ENCODE data around the gene PLSCR5.

PLSCR5 gene

DNA sequence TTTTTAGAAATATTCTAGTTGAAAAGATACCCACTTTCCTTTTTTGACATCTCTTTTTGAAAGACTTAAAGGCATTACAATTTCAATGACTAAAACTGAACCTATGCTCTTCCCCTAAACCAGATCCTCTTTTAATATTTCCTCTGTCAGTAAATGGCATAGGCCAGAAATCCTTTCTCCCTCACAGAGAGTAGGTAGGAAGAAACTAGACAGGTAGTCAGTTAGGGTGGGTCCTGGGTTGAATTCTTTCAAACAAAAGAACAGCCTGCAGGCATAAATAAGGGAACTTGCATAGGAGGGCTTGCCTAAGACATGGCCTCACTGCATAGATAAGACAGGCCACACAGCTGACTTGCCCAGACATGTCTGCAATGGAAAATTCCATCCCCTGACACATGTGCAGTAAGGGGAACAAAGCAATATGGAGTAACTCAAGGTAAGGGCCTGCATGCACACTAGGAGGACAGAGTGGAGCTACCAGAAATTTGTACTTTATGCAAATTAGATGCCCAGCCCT, 23.1 kb downstream of the PLSCR5 start:
- no peak for DNase-seq

DNA sequence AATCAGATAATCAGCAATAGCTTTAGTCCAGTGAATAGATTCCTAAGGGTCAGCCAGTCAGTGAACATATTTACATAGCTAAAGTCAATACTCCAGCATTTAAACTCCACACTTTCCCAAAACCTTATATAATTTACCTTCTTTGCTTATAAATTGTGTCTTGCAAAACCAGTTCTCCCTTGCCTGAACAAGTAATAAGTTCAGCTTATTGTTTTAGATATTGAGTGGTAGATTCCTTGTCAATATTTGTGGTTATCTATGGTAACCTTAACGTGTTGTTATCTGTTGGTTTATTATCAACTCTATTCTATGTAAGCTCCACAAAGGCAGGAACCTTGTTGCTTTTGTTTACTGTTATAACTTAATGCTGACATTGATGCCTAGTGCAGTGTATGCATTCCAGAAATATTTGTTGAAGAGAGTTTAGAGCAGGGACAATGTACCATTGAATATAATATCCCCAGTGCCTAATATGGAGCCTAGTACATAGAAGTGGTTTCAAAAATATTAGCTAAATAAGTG, 24.0 kb downstream of the PLSCR5 start:
- DNase-seq: no peak

DNA sequence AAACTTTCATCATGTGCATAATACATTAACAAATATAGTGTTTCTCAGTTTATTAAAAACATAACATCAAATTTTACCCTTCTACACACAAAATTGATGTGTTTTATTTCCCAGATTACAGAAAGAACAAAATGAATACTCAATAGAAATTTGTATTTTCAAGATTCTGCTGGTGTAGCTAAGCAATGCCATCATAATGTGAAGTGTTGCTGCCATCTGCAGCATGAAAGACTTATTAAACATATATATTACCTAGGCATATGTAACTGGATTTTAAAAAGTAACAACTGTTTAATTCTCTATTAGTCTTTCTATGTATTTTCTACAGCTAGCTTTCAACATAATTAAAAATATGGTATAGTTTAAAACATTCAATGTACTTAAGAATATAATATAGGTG, 27.5 kb downstream of the PLSCR5 start:
- peak; percentile 17 for DNase-seq

DNA sequence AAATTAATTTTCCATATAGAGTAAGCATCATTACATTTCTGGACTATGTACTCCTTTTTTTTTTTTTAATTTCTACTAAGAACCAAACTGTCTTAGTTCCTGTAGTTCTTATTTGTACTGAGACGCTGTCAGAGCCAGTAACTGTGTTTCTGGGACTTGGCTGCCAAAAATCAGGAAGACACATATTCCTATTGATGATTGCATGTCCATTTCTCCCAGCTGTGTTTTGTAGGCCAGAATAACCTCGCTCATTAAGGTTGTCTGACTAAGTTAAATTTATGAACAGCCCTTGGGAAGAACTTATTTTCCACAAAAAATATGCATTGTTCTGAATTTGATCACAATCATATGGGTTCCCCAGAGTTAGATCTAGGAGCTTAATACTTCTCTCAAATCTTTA, 29.5 kb downstream of the PLSCR5 start:
- no peak for DNase-seq

DNA sequence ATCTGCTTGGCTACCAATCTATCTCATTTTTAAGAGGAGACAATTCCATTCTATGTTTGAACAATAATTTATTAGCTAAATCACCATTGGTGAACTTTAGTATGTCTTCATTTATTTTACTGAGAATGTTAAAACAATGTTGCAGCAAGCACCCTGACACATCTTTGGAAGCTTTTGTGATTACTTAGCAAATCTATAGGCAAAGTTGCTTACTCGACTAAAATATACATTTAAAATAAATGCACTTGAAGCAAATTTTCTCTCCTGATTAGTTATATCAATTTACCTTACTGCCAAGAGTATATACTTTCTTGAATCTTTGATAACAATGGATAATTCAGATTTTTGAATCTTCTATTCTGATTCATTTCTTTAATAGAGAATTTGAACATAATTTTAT, 31.0 kb downstream of the PLSCR5 start:
- no peak for DNase-seq

DNA sequence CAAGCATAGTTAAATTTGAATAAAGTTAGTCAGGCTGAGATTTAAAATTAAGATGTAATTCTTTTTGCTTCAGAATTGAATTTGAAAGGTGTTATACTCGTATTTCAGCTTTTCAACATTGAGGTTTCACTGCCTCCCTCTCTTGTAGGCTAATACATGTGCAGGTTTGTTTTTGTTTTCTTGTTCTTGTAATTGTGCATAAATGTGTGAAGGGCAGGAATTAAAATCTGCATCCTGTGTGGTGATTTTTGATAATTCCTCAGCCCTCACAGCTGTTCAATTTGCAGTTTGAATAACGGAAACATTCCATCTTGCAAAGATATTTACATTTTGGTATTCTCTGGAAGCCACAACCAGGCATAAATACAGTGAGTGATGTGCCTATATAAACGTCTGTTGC, 35.8 kb downstream of the PLSCR5 start:
- DNase-seq: no peak

DNA sequence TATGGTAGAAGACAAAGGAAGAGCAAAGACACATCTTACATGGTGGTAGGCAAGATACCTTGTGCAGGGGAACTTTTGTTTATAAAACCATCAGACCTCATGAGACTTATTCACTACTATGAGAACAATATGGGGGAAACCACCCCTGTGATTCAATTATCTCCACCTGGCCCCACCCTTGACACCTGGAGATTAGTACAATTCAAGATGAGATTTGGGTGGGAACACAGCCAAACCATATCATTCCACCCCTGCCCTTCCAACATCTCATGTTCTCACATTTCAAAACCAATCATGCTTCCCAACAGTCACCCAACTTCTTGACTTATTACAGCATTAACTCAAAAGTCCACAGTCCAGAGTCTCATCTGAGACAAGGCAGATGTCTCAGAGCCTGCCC, 39.0 kb downstream of the PLSCR5 start:
- DNase-seq: no peak

DNA sequence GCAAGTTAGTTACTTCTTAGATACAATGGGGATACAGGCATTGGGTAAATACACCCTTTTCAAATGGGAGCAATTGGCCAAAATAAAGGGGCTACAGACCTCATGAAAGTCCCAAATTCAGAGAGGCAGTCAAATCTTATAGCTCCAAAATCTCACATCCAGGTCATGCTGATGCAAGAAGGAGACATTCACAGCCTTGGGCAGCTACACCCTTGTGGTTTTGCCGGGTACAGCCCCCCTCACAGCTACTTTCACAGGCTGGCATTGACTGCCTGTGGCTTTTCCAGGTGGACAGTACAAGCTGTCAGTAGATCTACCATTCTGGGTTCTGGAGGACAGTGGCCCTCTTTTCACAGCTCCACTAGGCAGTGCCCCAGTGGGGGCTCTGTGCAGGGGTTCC, 43.3 kb downstream of the PLSCR5 start:
- DNase-seq: no peak

DNA sequence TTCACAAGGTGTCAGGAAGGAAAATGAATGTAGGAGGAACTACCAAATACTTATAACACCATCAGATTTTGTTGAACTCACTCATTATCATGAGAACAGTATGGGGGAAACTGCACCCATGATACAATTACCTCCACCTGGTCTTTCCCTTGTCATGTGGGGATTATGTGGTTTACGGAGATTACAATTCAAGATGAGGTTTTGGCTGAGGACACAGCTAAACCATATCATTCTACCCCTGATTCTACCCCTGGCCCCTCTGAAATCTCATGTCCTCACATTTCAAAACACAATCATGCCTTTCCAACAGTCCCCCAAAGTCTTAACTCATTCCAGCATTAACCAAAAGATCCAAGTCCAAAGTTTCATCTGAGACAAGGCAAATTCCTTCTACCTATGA, 43.7 kb downstream of the PLSCR5 start:
- DNase-seq: no peak

DNA sequence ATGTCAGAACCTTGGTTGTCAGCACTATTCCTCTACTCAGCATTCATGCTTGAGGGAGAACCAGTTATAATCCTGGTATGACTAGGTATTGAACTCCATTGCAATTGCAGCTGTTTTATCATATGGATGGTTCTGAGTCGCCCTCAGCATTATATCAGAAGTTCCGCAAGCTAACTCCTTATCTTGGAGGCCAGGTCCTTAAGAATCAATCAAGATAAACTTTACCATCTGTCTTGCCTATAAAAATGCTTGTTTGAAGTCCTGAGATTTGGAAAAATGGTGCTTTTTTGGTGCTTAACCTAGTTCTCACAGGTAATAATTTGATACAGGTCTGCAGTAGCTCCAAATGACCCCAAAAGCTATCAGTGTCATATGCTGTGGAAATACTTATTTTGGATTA, 44.5 kb downstream of the PLSCR5 start:
- no peak for DNase-seq

DNA sequence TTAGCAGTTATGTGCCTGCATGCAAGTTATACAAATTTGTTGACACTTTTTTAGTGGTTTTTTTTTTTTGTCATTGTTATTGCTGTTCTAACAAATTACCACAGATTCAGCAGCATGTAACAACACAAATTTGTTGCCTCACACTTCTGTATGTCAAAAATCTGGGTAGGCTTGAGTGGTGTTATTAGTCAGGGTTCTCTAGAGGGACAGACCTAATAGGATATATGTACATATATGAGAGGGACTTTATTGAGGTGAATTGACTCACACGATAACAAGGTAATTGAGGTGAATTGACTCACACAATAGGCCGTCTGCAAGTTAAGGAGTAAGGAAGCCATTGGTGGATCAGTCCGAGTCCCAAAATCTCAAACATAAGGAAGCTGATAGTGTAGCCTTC, 45.8 kb downstream of the PLSCR5 start:
- DNase-seq: no peak

DNA sequence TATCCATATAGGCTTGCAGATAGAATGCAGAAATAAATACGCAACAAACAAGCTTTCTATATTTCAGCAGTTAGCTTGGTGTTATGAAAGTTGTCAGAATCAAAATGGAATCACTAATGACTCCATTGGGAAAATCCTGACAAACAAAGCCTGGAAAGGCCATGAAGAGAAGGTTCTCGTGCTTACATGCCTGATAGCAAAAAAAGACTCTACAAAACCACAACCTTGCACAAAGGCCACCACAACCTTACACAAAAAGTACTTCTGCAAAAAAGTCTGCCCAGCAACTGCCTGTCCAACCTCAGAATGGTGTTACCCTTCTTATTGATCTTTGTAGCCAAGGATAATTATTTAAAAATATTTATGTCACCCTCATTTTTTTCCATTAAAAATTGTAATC, 46.4 kb downstream of the PLSCR5 start:
- DNase-seq: no peak

DNA sequence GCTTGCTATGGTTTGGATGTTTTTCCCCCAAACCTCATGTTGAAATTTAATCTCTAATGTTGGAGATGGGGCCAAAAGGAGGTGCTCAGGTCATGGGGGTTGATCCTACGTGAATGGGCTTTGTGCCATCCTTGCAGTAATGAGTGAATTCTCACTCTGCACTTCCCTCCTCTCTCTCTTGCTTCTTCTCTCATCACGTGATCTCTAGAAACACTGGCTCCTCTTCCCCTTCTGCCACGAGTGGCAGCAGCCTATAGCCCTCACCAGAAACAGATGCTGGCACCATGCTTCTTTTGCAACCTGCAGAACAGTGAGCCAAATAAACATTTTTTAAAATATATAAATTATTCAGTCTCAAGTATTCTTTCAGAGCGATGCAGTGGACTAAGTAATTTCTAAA, 47.4 kb downstream of the PLSCR5 start:
- DNase-seq: no peak

DNA sequence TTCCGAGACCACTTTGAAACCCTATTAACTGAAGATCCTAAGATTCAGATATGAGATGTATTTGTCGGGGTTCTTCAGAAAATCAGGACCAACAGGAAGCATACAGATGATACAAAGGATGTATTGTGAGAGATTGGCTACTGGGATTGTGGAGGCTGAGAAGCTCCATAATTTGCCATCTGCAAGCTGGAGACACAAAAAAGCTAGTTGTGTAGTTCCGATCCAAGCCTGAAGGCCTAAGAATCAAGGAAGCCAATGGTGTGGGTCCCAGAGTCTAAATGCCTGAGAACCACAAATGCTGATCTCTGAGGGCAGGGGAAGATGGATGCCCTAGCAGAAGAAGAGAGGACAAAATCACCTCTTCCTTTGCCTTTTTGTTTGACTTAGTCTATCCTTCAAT, 49.8 kb downstream of the PLSCR5 start:
- no peak for DNase-seq

DNA sequence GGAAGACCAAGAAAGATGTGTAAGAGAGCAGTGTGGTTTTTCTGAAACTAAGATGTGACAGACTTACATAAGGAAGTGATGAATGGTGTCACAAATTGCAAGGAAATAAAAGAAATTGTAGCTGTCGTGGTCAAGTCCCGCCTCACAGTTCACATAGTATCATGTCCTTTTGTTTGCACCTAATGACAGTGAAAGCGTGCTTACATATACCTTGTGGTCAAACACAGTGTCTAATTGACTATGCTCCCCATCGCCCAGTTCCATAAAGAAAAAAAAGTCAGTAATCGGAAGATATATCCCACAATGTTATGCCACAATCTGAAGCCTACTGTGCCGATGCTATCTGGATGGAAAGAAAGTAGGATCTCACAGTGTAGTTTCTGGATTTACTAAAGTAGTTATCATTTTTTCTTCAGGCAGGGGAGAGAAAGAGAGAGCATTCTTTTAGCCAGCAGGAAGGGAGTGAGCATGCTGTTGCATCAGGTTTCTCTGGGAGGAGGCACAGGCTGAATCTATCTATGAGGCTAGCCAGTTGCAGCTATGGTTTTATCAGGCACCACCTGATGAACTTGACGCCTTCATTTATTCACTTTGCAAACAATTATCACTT, 50.9 kb downstream of the PLSCR5 start:
- no peak for DNase-seq

DNA sequence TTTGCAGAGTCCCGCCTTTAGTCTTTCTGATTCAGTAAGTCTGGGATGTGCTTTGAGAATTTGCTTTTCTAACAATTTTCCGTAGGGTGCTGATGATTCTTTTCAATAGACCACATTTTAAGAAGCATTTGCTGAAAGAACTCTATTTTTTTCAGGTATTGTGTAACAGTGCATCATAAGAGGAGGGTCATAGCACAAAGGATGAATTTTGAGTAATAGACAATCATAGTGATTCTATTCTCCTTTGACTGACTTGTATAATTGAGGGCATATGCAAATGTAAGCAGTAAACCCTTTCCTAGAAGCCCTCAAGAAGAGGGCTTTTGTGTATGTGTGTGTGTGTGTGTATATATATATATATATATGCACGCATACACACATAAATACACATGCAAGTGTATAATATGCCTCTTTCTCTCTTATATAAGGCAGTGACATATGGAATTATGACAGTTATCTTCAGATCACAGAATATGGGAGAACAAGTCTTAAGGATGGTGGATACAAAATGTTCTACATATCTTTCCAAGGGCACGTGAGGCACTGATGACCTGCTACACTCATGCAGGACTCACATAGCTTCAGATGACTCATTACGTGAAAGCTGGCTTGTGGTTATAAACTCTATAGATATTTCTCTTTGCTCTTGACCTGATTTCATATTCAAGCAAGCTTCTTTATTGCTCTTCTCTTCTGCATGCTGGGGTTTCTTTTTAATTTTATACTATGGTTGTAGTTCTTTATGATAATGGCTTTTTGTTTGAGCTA, 54.2 kb downstream of the PLSCR5 start:
- DNase-seq: no peak

DNA sequence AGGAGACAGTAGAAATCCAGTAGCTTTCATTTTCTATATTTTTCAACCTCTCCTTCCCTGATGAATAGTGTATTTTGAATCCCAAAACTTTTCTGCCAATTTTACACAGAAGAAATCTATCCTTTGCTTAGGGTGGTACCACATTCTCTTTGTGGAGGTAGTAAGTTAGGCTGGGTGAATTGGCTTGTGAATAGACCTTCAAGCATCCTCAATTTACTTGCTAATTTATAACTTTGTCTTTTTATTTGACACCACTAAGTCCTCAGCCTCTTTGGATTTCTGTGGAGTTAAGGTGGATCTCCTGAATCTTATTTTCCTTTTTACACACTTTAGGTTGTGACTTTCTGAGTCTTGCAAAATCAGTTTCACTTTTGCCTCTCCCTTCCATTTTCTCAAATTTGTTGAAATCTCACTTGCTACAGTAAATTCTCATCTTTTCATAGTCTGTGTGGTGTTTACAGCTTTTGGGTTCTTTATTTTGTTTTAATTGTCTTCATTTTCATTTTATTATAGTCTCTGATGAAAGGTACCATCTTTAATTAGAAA, 55.0 kb downstream of the PLSCR5 start:
- no peak for DNase-seq

DNA sequence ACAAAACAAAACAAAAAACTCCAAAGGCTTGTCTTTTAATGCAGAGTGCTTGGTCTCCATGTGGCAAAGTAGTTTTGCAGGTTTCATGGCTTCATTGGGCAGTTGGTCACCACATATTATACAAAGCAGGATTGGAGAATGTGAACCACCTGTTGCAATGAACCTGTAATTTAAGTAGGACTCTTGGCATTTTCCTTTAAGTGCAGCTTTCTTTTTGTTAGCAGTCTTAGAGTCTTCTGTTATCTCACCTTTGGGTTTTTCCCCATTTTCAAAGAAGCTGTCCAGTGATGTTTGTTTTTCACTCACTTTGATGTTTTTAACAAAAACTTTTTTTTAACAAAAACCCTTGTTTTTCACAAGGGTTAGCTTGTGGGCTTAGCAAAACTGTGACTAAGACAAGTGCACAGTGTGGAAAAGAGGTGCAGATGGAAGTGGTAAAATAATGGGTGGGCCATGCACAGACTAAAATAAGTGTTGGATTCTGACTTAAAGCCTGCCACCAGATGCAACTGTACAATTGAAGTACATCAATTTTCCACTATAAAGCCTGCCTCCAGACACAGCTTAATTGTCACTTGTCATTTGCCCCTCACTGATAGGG, 57.8 kb downstream of the PLSCR5 start:
- DNase-seq: no peak

DNA sequence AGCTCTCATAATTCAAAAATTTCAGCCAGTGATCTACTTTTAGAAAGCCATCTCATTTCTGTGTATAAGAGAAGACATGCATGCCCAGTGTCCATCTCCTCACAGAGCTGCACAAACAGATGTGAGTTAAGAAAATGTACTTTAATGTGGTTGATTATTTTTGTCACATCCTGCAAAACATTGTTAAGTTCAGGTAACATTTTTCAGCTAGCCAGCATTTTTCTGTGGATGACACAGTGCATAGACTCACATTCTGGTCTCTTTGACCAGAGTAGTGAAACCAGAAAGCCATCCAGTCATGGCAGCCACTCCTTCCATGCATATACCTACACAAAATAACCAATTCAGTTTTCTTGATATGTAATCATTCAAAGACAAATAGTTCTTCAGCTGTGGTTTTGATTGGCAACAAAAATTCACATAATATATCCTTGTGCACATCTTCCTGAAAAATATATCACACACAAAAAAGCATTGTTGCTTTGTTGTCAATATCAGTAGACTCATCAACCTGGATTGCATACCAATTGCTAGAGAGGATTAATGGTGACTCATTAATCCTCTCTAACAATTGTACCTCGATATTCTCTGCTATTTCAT, 58.7 kb downstream of the PLSCR5 start:
- DNase-seq: no peak

DNA sequence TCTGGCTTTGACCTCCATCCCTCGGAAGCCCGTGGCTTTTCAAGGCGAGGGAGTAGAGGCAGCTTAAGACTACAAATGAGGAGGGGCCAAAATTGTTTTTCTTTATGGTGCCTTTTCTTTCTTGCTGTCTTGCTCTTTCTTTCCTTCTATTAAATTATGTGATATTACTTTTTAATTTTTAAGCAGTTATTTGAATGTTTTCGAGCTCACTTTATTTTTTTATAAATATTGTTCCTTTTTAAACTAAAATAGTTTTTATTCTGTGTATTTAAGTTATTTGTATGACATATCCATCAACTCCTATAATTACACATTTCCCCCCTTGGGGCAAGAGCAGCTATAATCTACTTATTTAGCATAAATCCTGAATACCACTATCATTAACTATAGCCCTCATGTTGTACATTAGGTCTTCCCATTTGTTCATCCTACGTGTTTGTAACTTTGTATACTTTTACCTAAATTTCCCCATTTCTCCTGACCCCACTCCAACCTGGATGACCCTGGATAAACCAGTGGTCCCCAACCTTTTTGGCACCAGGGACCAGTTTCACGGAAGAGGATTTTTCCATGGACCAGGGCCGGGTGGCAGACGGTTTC, 60.1 kb downstream of the PLSCR5 start:
- no peak for DNase-seq

DNA sequence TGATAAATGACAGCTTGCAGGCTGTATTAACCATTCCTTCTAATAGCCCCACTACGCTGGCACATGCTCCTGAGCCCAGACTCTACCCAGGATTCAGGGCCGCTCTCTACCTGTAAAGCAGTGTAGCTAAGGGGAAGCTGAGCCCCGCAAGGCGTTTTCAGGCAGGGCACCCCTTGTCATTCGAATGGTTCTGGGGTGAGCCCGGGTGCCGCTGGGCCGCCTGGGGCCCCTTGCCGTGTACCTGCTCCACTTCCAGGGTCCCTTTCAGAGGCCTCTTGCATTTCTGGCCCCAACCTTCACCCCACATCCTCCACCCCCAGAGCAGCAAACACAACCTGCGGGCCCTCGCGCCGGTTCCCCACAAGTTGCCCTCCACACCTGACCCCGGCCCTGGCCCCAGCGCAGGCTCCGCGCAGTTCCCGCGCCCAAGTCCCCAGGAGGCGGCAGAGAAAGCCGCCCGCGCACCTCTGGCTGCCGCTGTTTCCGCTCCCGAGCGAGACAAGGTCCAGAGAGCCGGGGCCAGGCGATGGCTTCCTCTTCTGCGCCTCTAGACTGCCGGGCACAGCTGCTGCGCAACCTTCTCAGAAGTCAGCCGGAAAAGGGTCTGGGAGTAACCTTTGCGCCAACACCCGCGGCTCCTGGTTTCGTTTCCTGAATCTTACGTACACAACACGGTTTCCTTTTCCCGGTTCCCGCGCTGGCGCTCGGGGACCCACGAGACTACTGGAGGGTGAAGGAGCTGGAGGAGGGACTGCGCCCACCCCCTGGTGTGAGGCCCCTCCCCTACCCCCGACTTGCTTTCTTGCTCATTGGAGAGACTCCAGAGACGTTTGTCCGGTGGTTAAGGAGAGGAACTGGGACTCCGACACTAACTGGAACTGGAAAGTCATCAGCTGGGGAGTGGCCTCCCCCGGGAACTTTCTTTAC, 60.9 kb downstream of the PLSCR5 start, which contains the start of gene PLSCR1:
Gene PLSCR1 (minus strand): TSS at position 606 of the 927 bp plus-strand sequence. CDS start 8,055 bp downstream, outside the sequence.
- peak; percentile 56 for DNase-seq

All from central memory CD4-positive, alpha-beta T cell (primary cell).